ENCODE measurements around the gene STARD3NL. TPM values are rescaled to one million over a fixed set of nuclear protein-coding genes. Genes with fewer than 3 reads are reported as not detected.
A peak's percentile ranks its signal among the peaks of the same experiment; 100 is the strongest.

Gene STARD3NL
- total and polyA plus RNA-seq, 10 of the 15 experiments (the other 5 are each of a cell fraction or from before 2014, with no cell fraction given) = 66.1 to 133 (median 85.7) TPM

GRCh38 chr7:38215735-38216670, 38.0 kb downstream of the STARD3NL start (continued):
- TF ChIP-seq ELK1 (IDR thresholded peaks at IDR 0.05; ENCODE audit: low read depth, low read length) (no peak), EED (IDR thresholded peaks at IDR 0.05; ENCODE audit: low read depth) (peak; percentile 65; the same call in 1 of the 2 replicates), RAD51 (IDR thresholded peaks at IDR 0.05) (peak; percentile 43), ZNF274 (IDR thresholded peaks at IDR 0.05; ENCODE audit: insufficient read depth, insufficient read length) (no peak), IRF3 (IDR thresholded peaks at IDR 0.05) (no peak), SUZ12 (IDR thresholded peaks at IDR 0.05; ENCODE audit: unreplicated experiment) (no peak), BHLHE40 (IDR thresholded peaks at IDR 0.05; ENCODE audit: borderline replicate concordance in 1 of 2, low read depth in 2 of 2, low read length in 1 of 2) (peak; percentile 57 to 61; a peak in 3 of 4 replicates), FOXK2 (IDR thresholded peaks at IDR 0.05) (no peak), PRDM15 (CRISPR knock-in tag; IDR thresholded peaks at IDR 0.05) (no peak), ZNF592 (IDR thresholded peaks at IDR 0.05) (no peak), POLR2AphosphoS2 (IDR thresholded peaks at IDR 0.05; ENCODE audit: low read depth, low read length) (no peak), LARP7 (IDR thresholded peaks at IDR 0.05) (no peak; the same call in 1 of the 2 replicates), ZBTB40 (IDR thresholded peaks at IDR 0.05; ENCODE audit: borderline replicate concordance) (no peak)
